Endodermal cell (in vitro differentiated cells): Measurements from ENCODE around the gene RLN3. TPM values are rescaled to one million over a fixed set of nuclear protein-coding genes. Genes with fewer than 3 reads are reported as not detected.
A peak's percentile ranks its signal among the peaks of the same experiment; 100 is the strongest.
"Not testable (repeated sequence)": the region's sequence is repeated elsewhere in the genome, so short reads cannot be mapped to it uniquely, and the experiment has no call there.

ENCODE experiments used
- DNase-seq: peaks from one replicate; pipeline ENCODE4 v3.0.0-alpha.2; 2017
- H3K27ac ChIP-seq: 2 replicates; pipeline ENCODE4 v1.5.1; 2013; ENCODE audit warnings: mild to moderate bottlenecking, low read depth, low read length, moderate library complexity
- H3K27me3 ChIP-seq: 2 replicates; pipeline ENCODE4 v1.6.1; 2013; ENCODE audit warnings: mild to moderate bottlenecking, low read length, moderate library complexity; ENCODE audit not compliant: insufficient read depth, control insufficient read depth, poor library complexity, severe bottlenecking
- H3K36me3 ChIP-seq: 2 replicates; pipeline ENCODE4 v1.7.0; 2013; ENCODE audit warnings: mild to moderate bottlenecking, low read length, moderate library complexity; ENCODE audit not compliant: control insufficient read depth, insufficient read depth
- H3K4me1 ChIP-seq: one replicate; pipeline ENCODE4 v1.7.0; 2013; ENCODE audit warnings: low read length; ENCODE audit not compliant: control insufficient read depth, insufficient read depth
- H3K4me3 ChIP-seq: 2 replicates; pipeline ENCODE4 v1.5.1; 2013; ENCODE audit warnings: mild to moderate bottlenecking, low read length, moderate library complexity
- H3K9ac ChIP-seq: 2 replicates; pipeline ENCODE4 v1.6.1; 2013; ENCODE audit warnings: mild to moderate bottlenecking, low read length, moderate library complexity; ENCODE audit not compliant: poor library complexity, severe bottlenecking; ENCODE audit errors: extremely low read depth
- H3K9me3 ChIP-seq: 2 replicates; pipeline ENCODE4 v1.6.1; 2013; ENCODE audit warnings: mild to moderate bottlenecking, low read length, moderate library complexity; ENCODE audit not compliant: control insufficient read depth
- H3K27ac Mint-ChIP-seq: 2 replicates; pipeline ENCODE4 v1.8.0; 2020; ENCODE audit warnings: mixed read lengths
- H3K27me3 Mint-ChIP-seq: 2 replicates; pipeline ENCODE4 v1.8.0; 2021; ENCODE audit warnings: mild to moderate bottlenecking, mixed read lengths; ENCODE audit not compliant: insufficient read depth
- H3K36me3 Mint-ChIP-seq: 2 replicates; pipeline ENCODE4 v1.8.0; 2020; ENCODE audit warnings: low read depth, mixed read lengths
- H3K4me1 Mint-ChIP-seq: 2 replicates; pipeline ENCODE4 v1.8.0; 2020; ENCODE audit warnings: mixed read lengths
- H3K4me3 Mint-ChIP-seq: 2 replicates; pipeline ENCODE4 v1.8.0; 2020; ENCODE audit warnings: mild to moderate bottlenecking, moderate library complexity, mixed read lengths
- H3K9me3 Mint-ChIP-seq: 2 replicates; pipeline ENCODE4 v1.8.0; 2020; ENCODE audit warnings: mild to moderate bottlenecking, mixed read lengths
- CTCF ChIP-seq: fragments of 200-600 bp; sonication (generic); conservative IDR thresholded peaks from 2 replicates; pipeline ENCODE4 v1.5.0; 2021; ENCODE audit warnings: antibody characterized with exemption, mild to moderate bottlenecking
- WGBS, 2 experiments: methylation state at CpG; one replicate each; pipeline versions ENCODE4 v1.1.5 to v1.1.7; 2013; ENCODE audit warnings: missing lambda C conversion rate in 2 of 2, mixed read lengths in 1 of 2; ENCODE audit not compliant: insufficient coverage in 1 of 2, insufficient read length in 1 of 2; 5-methylcytosine and 5-hydroxymethylcytosine counted together
- total RNA-seq, 2 donors: library from RNA; stranded (reverse); fragmentation: NEBNext Ultra II Directional in 1 of 2; extraction: Animal tissue kit (Norgen Biotek cat#: 25700) in 1 of 2; gene quantifications; 2 replicates in 1 of 2; 3 replicates in 1 of 2; pipeline ENCODE4 v1.2.1, GENCODE V29; 2021

RLN3 gene
- total RNA-seq, 2 donors from 2014 or later = not detected

DNA sequence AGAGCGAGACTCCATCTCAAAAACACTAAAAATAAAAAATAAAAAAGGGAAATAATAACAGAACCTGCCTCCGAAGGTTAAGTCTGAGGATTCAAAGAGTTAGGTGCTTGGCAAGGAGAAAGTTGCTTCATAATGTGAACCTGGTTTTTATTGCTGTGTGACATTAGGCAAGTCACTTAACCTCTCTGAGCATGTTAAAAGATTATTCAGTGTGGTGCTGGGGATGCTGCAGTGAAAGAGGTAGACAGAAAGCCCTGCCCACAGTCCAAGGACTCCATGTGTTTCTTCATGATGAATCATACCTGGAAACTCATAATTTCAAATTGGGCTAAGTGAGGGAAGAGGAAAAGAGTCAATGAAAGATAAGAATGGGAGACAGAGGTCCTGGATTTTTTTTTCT lies 6.0 kb downstream of the RLN3 start:
- H3K9me3 ChIP-seq = no peaks in the 10 kb centered on the region
- no peaks in the 10 kb centered on the region for H3K4me1 ChIP-seq
- peaks cover 18% of the 10 kb centered on the region for H3K27me3 Mint-ChIP-seq
- H3K27ac Mint-ChIP-seq = no peak overlapping the region
- no peak overlapping the region for H3K9ac ChIP-seq
- H3K4me3 Mint-ChIP-seq = no peak overlapping the region
- H3K27ac ChIP-seq = no peak overlapping the region
- no peaks in the 10 kb centered on the region for H3K4me1 Mint-ChIP-seq
- no peak for TF ChIP-seq CTCF
- no peak overlapping the region for H3K4me3 ChIP-seq
- peaks cover 14% of the 10 kb centered on the region for H3K27me3 ChIP-seq
- H3K36me3 Mint-ChIP-seq = no peaks in the 10 kb centered on the region
- no peak for DNase-seq
- H3K9me3 Mint-ChIP-seq = no peaks in the 10 kb centered on the region
- 94 to 100% methylated on average over 1 of the region's 2 CpGs for WGBS, 2 experiments
- no peaks in the 10 kb centered on the region for H3K36me3 ChIP-seq

GRCh38 chr19:14035159-14035558 lies 7.2 kb downstream of the RLN3 start:
- peaks cover 12% of the 10 kb centered on the region for H3K27me3 ChIP-seq
- H3K27ac Mint-ChIP-seq, H3K4me1 ChIP-seq, H3K4me3 Mint-ChIP-seq, H3K27ac ChIP-seq, H3K9me3 ChIP-seq, DNase-seq, H3K9ac ChIP-seq, H3K4me1 Mint-ChIP-seq, H3K36me3 Mint-ChIP-seq, H3K9me3 Mint-ChIP-seq, H3K4me3 ChIP-seq, H3K36me3 ChIP-seq: not testable (repeated sequence)
- peak; percentile 51 for TF ChIP-seq CTCF
- WGBS, 2 experiments = 85 to 93% methylated on average over 11 to 12 of the region's 12 CpGs
- H3K27me3 Mint-ChIP-seq = peaks cover 12% of the 10 kb centered on the region

DNA sequence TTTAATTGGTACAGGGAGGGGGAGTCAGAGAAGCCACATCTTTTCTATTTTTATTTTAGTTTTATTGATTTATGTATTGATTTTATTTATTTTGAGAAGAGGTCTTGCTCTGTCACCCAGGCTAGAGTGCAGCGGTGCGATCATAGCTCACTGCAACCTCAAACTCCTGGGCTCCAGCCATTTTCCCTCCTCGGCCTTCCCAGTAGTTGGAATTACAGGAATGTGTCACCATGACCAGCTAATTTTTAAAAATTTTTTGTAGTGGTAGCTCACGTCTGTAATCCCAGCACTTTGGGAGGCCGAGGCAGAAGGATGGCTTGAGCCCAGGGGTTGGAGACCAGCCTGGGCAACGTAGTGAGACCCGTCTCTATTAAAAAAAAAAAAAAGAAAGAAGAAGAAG lies 7.8 kb downstream of the RLN3 start:
- Histone ChIP-seq H3K27ac (no peak overlapping the region), H3K4me3 (no peak overlapping the region), H3K4me1 (no peaks in the 10 kb centered on the region), H3K9me3 (no peaks in the 10 kb centered on the region), H3K9ac (no peak overlapping the region), H3K27me3 (peaks cover 7% of the 10 kb centered on the region), H3K36me3 (peaks cover 4% of the 10 kb centered on the region)
- no peak for DNase-seq
- H3K9me3 Mint-ChIP-seq = no peaks in the 10 kb centered on the region
- H3K4me3 Mint-ChIP-seq = no peak overlapping the region
- no peak overlapping the region for H3K27ac Mint-ChIP-seq
- WGBS, 2 experiments = 91 to 92% methylated on average over 5 to 7 of the region's 7 CpGs
- no peak for TF ChIP-seq CTCF
- peaks cover 8% of the 10 kb centered on the region for H3K36me3 Mint-ChIP-seq
- peaks cover 7% of the 10 kb centered on the region for H3K27me3 Mint-ChIP-seq
- H3K4me1 Mint-ChIP-seq = no peaks in the 10 kb centered on the region
